Suppressor macrophage treated with lipopolysaccharide for 1 hour (primary cell): Measurements from ENCODE around the gene EN2.

Experiments used
- DNase-seq, 3 donors: peaks; one replicate each; pipeline ENCODE4 v3.0.0-alpha.2; 2020 to 2022

EN2 gene

DNA sequence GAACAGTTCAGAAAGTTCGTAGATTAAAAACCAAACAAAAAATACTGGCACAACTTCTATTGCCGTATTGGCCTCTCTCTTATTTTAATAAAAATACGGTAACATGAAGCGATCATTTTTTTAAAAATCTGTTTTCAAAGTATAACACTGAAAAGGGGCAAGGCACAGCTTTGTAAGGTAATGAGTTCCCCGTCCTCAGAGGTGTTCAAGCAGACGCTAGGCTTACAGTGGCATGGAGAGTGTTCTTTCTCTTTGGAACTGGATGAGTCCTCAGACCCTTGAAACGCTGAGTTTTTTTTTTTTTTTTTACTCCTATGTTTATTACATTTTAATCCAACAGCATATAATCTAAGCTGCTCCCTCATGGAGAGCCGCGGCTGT is 7.8 kb downstream of the EN2 start:
- no peak for DNase-seq

DNA sequence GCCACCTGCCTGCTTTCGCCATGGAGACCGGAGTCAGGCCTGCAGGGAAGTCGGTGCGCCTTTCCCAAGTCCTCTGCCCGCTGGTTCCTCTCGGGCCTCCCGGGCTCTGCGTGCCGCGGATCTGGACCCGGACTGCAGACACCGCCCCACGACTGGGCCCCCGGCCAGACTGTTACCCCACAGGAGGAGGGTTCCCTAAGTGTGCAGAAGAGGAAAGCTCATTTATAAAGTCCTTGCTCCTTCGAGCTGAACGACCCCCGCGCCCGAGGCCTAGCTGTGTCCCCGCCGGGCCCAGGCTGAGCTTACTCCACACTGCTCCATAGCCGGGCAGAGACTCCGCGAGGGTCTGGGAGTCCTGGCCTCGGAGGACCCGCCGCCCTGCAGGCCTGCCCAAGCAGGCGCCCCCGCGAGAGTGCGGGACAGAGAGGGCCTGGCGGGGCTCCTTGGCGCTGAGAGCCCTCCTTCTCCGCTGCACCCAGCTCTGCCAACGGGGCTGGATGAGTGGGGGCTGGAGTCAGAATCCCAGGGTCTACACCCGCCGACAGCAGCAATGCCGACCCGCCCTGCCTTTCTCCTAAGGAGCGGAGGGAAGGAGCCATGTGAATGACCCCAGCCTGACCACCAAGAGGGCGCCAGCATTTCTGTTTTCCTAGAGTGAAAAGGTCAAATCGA is 8.3 kb downstream of the EN2 start:
- no peak for DNase-seq

DNA sequence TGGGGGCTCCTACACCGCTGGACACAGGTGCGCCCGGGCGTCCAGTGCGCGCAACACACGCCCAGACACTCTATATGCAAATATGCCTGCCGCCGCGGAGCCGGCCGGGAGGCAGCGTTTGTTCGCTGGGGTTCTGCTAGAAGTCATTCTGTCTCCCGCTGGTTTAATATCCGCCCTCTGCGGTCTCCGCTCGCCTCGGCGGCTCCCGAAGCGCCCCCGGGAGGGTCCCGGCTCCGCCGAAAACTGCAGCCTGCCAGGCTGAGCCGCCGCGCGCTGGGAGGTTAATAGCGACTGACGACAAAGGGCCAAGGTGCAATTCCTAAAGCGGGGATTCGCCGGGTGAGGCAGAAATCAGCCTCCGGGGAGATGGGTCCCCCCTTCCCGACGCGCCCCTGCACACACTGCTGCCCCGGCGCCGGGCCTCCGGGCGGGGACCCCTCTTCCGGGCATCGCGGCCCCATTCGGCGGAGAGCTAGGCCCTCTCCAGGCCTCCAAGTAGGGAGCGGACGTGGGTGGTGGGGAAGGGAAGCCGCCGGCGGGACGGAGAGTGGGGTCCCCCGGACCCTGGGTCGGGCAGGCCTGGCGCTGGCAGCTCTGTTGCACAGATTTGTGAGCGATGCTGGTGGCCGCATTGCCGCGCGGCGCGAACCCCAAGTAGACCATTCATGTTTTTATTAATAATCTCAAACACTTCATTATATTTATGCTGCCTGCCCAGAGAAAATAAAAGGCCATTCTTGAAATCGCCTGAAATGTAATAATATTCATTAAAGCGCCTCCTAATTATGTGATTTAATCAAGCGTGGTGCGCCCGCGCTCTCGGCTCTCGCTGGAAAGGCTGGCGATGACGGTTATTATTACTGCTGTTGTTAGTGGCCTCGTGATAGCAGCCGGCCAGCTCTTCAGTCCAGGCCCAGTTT is 9.1 kb downstream of the EN2 start:
- no peak for DNase-seq

DNA sequence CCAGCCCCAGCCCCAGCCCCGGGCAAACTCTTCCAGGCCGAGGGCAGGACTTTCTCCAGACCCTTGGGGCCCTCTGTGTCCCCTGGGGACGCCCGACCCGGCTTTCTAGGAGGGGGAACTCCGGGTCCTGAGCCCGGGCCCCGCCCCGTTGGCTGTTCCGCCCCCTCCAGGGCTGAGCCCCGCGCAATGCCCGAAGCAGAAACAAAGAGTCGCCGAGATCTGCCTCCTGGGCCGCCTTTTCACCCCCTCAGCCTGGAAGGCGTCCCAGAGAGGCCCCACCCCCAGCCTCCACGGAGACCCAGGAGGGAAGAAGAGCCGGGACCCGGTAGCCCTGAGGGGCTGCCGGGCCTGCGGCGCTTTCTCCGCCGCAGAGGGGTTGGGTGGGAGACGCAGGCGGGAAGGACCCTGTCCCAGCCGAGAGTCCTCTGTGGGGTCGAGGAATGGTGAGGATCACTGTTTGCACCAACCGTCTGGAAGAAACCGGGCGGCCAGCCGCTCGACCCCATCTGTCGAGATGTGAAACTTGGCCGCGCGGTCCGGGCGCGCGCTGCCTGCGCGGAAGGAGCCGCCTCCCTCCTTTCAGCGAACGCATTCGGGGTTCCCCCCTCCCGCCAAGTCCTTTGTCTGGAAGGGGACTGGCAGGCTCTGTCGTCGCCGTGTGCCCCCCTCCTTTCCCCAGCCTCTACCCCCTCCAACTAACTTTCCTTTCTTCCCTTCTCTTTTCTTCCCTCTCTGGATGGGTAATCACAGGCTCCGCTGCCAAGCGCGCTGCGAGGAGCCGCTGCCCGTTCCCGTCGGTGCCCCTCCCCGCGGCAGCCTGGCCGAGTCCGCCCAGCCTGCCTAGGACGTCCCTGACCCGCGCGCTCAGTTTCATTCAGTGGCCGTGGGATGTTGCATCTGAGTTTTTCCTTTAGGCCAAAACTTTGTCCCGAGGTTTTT is 10.2 kb downstream of the EN2 start:
- DNase-seq, result no peak

DNA sequence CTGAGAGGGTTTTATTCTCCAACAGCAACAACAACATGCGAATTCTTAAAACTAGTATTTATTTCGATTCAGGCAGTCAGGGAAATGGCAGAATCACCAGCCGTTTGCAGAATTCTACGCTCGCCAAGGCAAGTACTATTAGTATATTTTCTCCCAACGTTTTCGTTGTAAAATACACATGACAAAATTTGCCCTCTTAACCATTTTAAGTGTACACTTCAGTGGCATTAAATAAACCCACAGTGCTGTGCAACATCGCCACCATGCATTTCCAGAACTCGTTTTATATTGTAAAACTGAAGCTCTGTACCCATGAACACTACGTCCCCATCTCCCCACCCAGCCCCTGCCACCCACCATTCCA is 10.8 kb downstream of the EN2 start:
- DNase-seq, result no peak

DNA sequence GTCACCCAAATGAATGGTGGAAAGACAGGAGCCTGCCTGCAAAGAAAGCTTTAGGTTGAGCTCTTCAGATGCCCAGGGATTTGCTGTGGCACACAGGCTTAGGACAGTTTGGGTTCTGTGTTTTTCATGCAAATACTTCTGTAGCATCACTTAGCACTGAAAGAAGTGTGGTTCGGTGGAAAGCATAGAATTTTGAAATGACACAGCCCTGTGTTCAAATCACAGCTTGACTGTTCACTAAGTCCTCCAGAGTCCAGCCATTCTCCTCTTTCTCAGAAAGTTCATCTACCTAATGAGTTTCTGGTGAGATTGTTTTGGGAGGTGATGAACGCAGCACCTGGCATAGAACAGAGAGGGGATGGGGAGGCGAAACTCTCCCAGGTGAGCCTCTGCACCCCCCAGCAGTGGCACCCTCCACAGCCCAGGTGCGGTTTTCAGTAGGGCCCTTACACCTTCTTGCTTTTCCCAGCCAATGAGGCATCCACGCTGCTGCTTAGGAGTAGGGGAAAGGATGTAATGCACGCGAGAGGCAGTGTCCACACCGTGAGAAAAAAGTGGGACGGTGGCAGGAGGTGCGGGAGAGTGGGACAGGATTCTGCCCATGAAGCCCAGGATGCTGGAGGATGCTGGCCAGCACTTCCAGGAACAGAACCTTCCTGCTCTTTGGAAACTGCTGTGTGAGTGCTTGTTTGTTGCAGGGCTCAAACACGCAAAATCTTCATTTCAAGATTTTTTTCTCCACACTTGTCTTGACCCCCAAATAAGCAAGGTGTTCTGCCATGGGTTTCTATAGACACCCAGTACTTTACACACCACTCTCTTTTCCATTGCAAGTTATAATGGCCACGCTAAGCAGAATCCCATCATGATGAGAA is 11.6 kb downstream of the EN2 start:
- no peak for DNase-seq

DNA sequence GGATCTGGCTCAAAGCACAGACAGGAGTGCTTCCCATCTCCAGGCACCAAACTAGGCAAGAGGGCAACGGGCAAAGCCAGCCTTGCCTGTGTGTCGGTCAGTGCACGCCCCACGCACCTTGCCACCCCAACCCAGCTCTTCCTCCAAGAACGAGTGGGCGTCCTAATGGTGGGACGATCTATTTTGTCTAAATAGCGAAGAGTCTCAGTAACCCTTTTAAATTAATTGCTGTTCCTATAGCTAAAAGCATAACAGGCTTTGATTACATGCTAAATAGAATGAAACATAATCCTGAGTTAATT is 12.2 kb downstream of the EN2 start:
- no peak for DNase-seq

DNA sequence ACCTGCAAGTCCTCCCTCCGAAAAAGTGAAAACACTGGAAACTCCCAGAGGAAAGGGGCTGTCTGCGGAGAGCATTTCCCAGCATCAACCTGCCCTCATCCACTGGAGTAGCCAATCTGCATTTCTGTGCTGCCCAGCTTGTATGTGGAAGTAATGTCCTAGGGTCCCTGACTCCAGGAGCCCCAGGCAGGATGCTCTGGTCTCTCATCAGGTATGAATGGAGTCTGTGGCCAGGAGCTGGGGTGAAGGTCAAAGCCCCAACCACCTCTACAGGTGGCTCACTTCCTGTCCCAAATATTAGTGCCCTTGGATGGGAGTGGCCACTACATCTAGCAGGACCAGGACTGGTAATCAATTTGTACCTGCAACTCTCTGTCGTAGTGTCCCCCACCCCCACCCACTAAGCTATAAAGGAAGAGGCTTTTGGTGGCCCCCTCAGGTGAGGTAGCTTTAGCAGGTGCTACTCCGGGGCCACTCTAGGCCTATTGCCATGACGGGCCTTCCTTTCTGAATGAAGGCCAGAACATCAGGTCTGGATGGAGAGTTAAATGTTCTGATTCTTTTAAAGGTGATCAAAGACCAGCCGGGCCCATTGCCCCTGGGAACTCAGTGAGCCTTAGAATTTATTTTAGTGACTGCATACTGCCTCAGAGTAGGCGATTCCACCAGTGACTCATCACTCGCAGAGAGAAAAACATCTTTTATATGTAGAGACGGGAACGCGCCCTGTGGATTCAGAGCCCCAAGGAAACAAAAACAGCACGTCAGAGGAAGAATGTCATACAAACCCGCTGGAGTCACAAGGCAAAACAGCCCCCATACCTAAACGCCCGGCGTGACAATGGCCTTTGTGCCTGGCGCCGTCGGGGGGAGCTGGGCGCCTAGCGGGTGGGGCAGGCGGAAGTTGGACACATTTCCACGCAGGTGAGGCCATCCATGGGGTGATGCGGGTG is 13.0 kb downstream of the EN2 start:
- no peak for DNase-seq

DNA sequence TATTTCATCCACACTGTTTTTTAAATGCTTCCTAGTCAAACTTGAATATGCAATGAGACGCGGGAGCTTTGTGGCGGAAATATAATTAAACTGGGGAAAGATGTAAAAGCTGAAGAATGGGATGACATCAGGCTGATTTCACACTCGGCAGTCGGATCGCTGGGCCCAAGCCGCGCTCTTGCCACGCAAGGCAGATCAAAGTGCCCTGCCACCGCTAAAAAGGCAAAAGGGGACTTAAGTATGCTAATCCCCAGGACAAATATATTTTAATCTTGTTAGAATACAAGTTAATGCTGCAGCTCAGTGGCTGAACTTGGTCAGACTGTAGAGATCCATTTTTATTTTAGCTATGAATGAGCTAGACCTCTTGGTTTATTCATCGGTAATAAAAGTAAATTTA is 13.8 kb downstream of the EN2 start:
- DNase-seq, result no peak

DNA sequence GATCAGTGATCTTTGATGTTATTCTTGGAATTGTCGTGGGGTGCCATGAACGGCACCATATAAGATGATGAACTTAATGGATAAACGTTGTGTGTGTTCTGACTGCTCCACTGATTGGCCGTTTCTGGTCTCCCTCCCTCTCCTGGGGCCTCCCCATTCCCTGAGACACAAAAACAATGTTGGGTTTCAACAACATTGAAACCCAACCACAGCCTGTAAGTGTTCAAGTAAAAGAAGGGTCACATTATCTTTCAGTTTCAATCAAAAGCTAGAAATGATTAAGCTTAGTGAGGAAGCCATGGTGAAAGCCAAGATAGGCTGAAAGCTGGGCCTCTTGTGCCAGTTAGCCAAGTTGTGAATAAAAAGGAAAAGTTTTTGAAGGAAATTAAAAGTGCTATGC is 19.5 kb downstream of the EN2 start:
- DNase-seq, result no peak

DNA sequence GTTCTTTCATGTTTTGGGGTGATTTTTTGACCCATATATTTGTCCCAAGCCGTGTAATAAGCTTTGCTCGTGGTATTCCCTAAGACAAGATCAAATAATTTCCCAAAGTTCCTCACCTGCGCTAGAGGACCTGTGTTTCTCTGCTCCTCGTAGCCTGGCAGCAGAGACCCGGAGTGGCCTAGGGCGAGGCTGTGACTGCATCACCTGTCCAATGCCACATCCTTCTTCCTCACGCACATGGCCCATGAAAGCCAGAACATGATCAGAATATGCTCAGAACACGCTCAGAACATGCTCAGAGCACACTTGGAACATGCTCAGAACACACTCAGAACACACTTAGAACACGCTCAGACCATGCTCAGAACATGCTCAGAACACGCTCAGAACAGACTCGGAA is 23.8 kb downstream of the EN2 start:
- DNase-seq, result no peak

DNA sequence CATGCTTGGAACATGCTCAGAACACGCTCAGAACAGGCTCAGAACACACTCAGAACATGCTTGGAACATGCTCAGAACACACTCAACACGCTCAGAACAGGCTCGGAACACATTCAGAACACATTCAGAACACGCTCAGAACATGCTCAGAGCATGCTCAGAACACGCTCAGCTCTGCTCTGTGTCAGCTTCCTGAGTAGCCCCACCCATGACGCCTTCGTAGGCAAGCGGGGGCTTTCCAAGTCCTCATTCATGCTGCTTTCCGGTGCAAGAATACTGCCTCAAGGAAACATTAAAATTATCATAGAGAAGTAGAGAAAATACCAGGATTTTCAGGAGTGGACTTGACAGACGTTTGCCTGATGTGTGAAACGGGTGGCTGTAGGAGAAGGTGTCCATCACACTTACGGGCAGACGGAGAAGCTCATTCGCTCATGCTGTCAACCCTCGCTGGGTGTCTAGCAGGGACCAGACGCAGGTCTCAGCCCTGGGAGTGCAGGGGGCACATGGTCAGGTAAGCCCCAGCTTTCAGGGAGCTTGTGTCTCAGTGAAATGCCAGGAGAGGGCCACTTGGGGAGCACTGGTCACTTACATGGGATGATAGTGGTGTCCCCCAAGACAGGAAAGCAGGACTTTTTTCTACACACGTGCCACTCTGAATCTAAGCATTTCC is 24.7 kb downstream of the EN2 start:
- no peak for DNase-seq

DNA sequence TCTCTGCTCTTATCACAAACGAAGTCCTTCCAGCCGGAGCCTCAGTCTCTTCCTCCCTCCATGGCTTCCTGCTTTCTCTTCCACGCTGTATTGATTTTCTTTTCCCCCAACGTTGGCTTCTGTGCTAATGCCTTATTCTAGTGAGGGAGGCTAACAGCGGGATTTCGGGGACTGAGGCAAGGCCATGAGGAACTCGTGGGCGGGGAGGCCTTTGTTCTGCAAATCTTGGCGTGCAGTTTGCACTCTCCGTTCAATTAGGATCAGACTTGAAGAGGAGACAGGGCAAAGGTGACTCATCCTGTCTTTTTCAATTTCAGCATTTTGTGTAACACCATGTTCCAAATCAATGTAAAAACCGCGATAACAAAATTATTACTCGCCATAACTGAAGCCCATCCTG is 25.3 kb downstream of the EN2 start:
- DNase-seq, result peak; percentile 66 to 71 (median 68)

DNA sequence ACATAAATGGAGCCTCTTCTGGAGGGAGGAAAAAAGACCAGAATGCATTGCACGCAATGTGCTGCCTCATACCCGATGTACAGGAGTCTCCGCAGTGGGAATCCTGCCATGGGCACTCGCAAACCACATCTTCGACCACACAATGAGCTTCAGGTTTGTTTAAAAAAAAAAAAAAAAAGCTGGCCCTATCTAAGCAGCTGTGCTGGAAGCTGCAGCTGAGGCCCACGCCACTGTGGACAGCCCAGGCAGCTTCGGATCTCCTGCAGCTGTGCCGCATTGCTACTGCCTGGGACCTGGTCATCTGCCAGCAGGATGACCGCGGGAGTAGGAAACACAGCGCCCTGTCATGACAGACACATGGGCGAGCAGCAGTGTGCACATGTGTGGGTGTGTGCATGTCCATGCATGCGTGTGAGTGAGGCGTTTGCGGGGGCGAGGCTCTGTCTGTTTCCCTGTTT is 26.0 kb downstream of the EN2 start:
- DNase-seq, result no peak

DNA sequence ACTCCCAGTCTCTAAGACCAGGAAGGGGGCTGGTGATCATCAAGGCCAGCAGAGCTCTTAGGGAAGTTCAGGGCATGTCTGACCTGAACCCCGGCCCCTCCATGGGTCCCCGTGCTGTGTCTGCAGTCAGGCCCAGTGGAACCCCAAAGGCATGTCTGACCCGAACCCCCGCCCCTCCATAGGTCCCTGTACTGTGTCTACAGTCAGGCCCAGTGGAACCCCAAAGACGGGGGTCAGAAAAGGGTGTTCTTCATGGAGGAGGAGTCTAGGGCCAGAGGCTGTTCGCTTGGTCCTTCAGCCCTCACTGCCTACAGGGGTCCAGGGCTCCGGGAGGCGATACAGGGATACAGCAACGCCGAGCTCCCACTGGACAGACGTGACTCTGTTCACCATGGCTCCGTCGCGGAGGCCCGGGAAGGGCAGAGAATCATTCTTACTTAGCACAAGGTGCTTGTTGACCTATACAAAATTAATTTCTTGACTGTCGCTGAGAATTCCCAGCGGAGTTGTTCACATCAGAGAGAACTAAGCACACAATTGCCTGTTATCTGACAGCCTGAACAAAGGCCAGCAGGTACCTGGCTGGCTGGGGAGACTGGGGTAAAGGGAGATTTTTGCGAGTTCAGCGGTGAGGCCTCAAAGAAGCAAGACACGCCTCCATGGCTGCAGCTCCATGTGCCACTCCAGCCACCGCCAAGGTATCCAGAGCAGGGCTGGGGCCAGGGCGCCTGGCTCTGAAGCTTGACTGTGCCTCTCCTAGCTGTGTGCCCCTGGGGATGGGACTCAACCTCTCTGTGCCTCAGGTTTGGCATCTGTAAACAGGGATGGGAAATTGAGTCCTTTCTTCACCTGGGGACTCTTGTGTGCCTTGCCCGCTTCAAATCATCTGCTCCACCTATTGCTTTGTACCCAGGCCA is 26.8 kb downstream of the EN2 start:
- no peak for DNase-seq

DNA sequence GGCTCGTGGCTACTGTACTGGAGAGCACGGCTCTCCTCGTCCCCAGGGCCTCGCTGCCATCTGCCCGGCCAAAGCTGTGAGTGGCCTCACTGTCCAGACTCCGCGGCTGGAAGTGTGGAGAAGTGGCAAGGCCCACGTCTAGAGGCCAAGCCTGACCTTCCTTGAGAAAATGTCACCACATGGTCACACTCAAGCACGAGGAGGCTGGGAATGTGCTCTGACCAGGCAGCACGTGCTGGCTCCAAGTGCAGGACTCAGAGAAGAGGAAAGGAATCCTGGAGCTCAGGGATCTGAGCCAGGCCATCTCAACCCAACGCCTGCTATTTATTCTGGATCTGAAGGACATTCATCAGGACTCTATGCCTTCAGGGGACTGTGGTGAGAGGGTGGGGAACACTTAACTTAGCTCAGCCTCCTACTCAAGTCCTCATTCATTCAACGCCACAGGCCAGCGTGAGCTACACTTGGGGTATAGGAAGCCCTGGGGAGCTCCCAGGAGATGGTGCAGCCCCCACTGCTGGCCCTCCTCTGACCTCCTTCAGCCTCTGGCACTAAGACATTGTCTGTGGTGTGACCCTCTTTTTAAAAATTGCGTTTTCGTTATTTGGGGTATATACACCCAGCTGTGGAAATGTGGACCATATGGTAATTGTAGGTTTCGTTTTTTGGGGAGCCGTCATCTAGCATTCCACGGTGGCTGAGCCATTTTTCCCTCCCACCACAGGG is 29.0 kb downstream of the EN2 start:
- DNase-seq, result no peak

DNA sequence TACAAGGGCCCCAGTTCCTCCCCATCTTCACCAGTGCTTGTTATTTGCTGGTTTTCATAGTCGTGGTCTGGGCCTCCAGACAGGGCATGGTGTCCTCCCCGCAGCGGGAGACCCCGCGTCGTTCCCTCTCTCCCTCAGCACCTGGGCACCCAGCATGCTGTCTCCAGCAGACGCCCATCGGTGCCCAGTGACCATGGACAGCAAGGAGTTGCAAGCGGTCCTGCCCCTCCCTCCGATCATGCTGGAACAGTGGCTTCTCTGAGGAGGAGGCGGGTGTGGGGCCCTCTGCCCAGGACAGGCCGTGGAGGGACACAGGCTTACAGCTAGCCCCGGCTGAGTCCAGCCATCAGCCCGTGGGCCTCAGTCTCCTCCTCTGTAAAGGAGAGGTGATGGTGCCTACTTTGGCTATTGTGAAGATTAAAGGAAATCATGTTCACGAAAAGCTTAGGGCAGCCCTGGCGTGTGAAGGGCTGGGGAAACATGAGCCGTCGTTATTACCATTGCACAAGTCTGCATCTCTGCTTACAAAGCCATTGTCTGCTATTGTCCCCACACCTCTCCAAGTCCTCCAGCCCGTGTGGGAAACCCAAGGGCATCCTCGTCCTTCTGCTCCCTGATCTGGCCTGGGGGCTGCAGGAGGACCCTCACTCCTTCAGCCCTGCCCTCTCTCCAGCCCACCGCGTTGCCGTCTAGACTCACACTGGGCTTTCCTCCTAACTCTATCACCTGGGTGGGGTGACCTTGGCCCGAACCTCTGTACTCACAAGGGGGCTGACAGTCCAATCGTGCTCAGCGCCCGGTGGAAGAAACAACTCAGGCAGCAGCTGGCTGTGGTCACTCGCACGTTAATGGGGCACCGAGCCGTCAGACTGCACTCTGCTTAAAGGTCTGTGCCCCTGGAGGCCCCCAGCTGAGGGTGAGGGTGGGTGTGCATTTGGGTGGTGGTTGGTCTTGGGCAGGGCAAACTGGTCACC is 29.9 kb downstream of the EN2 start:
- DNase-seq, result no peak
